Gastroesophageal sphincter (tissue), 4 donors: Measurements from ENCODE around the gene YWHAQ. TPM values are rescaled to one million over a fixed set of nuclear protein-coding genes. Genes with fewer than 3 reads are reported as not detected.

Experiments
- ATAC-seq: fragments of 150-250 bp; one replicate; pipeline ENCODE4 v1.9.1; 2016; ENCODE audit warnings: mild to moderate bottlenecking, moderate library complexity
- H3K27ac ChIP-seq, 4 donors: fragments of 200-600 bp; sonication (generic) in 3 of 4; 1 replicate in 3 of 4; 2 replicates in 1 of 4; pipeline ENCODE4 v1.5.1; 2016 to 2019
- H3K27me3 ChIP-seq: fragments of 200-600 bp; sonication (generic); one replicate; pipeline ENCODE4 v1.5.1; 2019
- H3K36me3 ChIP-seq, 2 donors: fragments of 200-600 bp; sonication (generic); one replicate each; pipeline ENCODE4 v1.5.1; 2019; ENCODE audit warnings: control low read depth in 1 of 2
- H3K4me1 ChIP-seq, 3 donors: fragments of 200-600 bp; sonication (generic); 1 replicate in 2 of 3; 2 replicates in 1 of 3; pipeline ENCODE4 v1.5.1; 2016 to 2019; ENCODE audit warnings: control low read depth in 2 of 3
- H3K4me3 ChIP-seq, 2 donors: fragments of 200-600 bp; sonication (generic); one replicate each; pipeline ENCODE4 v1.5.1; 2019; ENCODE audit warnings: mild to moderate bottlenecking in 1 of 2, moderate library complexity in 1 of 2
- H3K9me3 ChIP-seq, 3 donors: fragments of 200-600 bp; sonication (generic); one replicate each; pipeline ENCODE4 v1.5.1; 2017 to 2019; ENCODE audit warnings: control low read depth in 2 of 3
- CTCF ChIP-seq, 4 experiments: fragments of 200-600 bp in 2 of 4; fragments of 450-650 bp in 2 of 4; sonication (generic) in 1 of 4; IDR thresholded peaks; one replicate each; pipeline ENCODE4 v1.5.1; 2017 to 2019; ENCODE audit warnings: antibody characterized with exemption in 4 of 4, mild to moderate bottlenecking in 2 of 4, moderate library complexity in 2 of 4
- EP300 ChIP-seq: sonication (generic); formaldehyde crosslinking; IDR thresholded peaks from one replicate; pipeline ENCODE4 v1.6.1; 2017; ENCODE audit warnings: antibody characterized with exemption, mild to moderate bottlenecking
- POLR2A ChIP-seq, 2 donors: fragments of 450-650 bp; IDR thresholded peaks; one replicate each; pipeline ENCODE4 v1.6.1; 2017; ENCODE audit warnings: antibody characterized with exemption in 2 of 2, mild to moderate bottlenecking in 2 of 2, moderate library complexity in 1 of 2
- POLR2AphosphoS5 ChIP-seq: sonication (generic); formaldehyde crosslinking; IDR thresholded peaks from one replicate; pipeline ENCODE4 v1.6.1; 2017; ENCODE audit warnings: antibody characterized with exemption
- WGBS, 2 donors: methylation state at CpG; one replicate each; pipeline ENCODE4 v1.1.5; 2018; ENCODE audit warnings: low coverage in 1 of 2; 5-methylcytosine and 5-hydroxymethylcytosine counted together
- small RNA-seq, 4 donors: library from RNA; depleted of rRNA; stranded (forward); fragments of <200 nt; gene quantifications; one replicate each; pipeline ENCODE3, GENCODE V24; 2016
- total RNA-seq, 4 donors: library from RNA; depleted of rRNA; stranded (reverse); fragments of >200 nt; gene quantifications; one replicate each; pipeline ENCODE4 v1.1.0, GENCODE V29; 2016

The YWHAQ gene
- total RNA-seq, 4 donors from 2014 or later, result 226 to 282 (median 255) TPM

GRCh38 chr2:9538000-9538507 is 92.7 kb downstream of the YWHAQ start:
- WGBS, 2 donors, result 21 to 22% methylated on average over 2 of the region's 2 CpGs
- Histone ChIP-seq H3K9me3 (no peaks in the 10 kb centered on the region), H3K27ac (peak overlapping the region in 3 of 4 donors; percentile 37 to 66 (median 57)), H3K4me3 (no peak overlapping the region), H3K4me1 (peaks cover 0 to 19% (median 0%) of the 10 kb centered on the region in 3 donors), H3K36me3 (peaks cover 0 to 40% of the 10 kb centered on the region in 2 donors), H3K27me3 (no peaks in the 10 kb centered on the region)
- TF ChIP-seq CTCF (IDR thresholded peaks at IDR 0.05) (no peak), EP300 (no peak), POLR2AphosphoS5 (no peak), POLR2A (IDR thresholded peaks at IDR 0.05) (no peak)
- peak; percentile 78 for ATAC-seq

GRCh38 chr2:9536504-9536903 is 94.3 kb downstream of the YWHAQ start:
- H3K27me3 ChIP-seq, result no peaks in the 10 kb centered on the region
- H3K9me3 ChIP-seq, result no peaks in the 10 kb centered on the region
- no peak overlapping the region for H3K27ac ChIP-seq
- WGBS, 2 donors, result 89 to 91% methylated on average over 6 of the region's 6 CpGs
- no peak for ATAC-seq
- H3K36me3 ChIP-seq, result peaks cover 0 to 41% of the 10 kb centered on the region in 2 donors
- TF ChIP-seq POLR2AphosphoS5 (no peak), POLR2A (IDR thresholded peaks at IDR 0.05) (no peak), CTCF (IDR thresholded peaks at IDR 0.05) (no peak), EP300 (no peak)
- H3K4me3 ChIP-seq, result no peak overlapping the region
- H3K4me1 ChIP-seq, result peaks cover 0 to 19% (median 0%) of the 10 kb centered on the region in 3 donors

GRCh38 chr2:9535177-9535576 is 95.6 kb downstream of the YWHAQ start:
- no peak for ATAC-seq
- no peaks in the 10 kb centered on the region for H3K9me3 ChIP-seq
- WGBS, 2 donors, result 53 to 73% methylated on average over 1 of the region's 1 CpG

More at GRCh38 chr2:9535177-9535576, 95.6 kb downstream of the YWHAQ start:
- Histone ChIP-seq H3K27me3 (no peaks in the 10 kb centered on the region), H3K4me3 (no peak overlapping the region), H3K36me3 (peaks cover 0 to 44% of the 10 kb centered on the region in 2 donors), H3K27ac (no peak overlapping the region), H3K4me1 (peaks cover 0 to 19% (median 0%) of the 10 kb centered on the region in 3 donors)
- no peak for TF ChIP-seq EP300
- TF ChIP-seq POLR2A (IDR thresholded peaks at IDR 0.05), result no peak
- no peak for TF ChIP-seq CTCF (IDR thresholded peaks at IDR 0.05)
- no peak for TF ChIP-seq POLR2AphosphoS5

Small RNAs within 50 kb of the gene (small RNA-seq; reads per million reads assigned to genes)
- 0 reads per million in 4 donors for gene RF00019

Other genes with a start within 250 kb of the YWHAQ start
- 10 to 100 TPM; 52.8 to 80.4 (median 69.6) TPM for gene ITGB1BP1, start 207.5 kb downstream of the YWHAQ start, total RNA-seq
- 10 to 100 TPM; 18.0 to 27.0 (median 26.1) TPM for gene CPSF3, start 207.3 kb downstream of the YWHAQ start, total RNA-seq
- 10 to 100 TPM; 53.6 to 82.0 (median 75.7) TPM for gene IAH1, start 156.4 kb downstream of the YWHAQ start, total RNA-seq
- gene ADAM17, start 75.2 kb downstream of the YWHAQ start, total RNA-seq, result 10 to 100 TPM; 16.0 to 38.3 (median 17.9) TPM
- gene TAF1B, start 212.5 kb upstream of the YWHAQ start, total RNA-seq, result 10 to 100 TPM in 1 of 4 donors, 1 to 10 TPM in 3; 6.2 to 15.6 (median 8.5) TPM